Measurements from ENCODE around the gene TMEM131.
"Not testable (repeated sequence)": the region's sequence is repeated elsewhere in the genome, so short reads cannot be mapped to it uniquely, and the experiment has no call there.

Gene TMEM131

DNA sequence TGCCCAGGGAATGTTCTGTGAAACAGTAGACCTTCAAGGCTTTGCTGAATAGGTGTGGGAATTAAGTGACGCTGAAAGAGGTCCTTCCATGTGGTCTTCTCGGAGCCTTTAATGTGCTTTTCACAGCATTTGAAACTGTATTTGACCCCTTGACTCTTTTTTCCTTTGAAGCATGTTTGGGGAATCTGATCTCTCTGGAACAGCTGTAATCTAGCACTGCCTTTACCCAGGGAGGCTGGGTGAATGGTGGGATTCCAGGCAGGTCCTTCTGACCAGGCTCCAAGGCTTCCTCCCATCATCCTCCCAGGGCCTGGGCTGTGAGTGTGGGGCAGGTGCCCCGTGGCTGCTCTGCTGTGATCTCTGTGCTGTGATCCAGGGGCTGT, 278.1 kb downstream of the TMEM131 start:
- no peak for DNase-seq

- DNase-seq = no peak
Measured at GRCh38 chr2:97716695-97717612, 278.8 kb downstream of the TMEM131 start.

DNA sequence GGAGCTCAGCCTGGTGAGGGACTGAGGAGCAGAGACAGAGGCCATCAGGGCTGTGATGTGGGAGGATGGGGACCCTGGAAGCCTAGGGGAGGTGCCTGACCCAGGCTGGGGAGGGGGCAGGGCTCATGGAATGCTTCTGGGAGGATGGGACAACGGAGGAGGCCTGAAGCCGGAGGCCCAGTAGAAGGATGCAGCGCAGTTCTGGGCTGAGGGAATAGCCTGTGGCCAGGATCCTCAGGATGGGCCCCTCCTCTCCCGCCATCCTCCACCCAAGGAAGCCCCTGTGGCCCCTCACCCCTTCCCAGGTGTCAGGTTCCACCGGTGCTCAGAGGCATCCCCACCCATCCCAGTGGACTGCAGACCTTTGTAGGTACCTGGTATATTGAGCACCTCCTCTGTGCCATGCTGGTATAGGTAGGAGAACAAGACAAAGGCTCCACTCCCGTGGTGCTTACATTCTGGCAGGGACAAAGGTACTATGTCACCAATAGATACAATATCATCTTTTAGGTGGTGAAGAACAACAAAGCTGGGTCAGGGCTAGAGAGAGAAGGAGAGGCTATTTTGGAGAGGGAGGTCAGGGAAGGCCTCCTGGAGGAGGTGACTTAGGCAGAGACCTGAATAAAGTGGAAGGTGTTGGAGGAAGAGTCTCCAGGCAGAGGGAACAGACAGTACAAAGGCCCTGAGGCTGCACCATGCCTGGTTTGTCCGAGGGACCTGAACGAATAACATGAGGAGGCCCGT, 279.6 kb downstream of the TMEM131 start:
- DNase-seq = no peak

DNA sequence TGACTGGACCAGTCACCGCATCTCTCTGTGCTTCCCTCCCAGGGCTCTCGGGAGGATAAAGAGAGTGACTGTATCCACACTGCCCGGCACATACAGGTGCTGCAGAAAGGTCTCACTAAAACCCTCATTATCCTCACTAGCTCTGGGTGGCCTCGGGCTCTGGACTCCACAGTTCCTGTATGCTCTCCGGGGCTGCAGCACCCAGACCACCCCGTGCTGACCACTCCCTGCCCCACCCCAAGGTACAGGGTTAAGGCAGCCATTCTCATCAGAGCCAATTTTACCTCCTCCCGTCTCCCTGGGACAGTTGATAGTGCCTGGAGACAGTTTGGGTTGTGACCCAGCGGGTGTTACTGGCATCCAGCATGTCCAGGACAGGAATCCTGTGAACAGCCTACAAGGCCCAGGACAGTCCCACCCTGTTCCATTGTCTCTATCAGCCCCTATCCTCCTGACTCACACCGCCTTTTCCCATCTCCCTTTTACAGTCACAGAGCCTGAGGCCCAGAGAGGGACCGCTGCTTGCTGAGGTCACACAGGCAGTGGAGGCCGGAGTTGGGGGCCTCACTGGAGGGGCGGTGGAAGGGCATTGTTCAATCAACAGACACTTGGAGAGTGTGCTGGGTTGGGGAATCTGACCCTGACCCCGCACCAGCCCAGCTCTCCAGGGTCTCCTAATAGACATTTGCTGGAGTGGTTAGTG, 280.6 kb downstream of the TMEM131 start:
- DNase-seq = no peak

DNA sequence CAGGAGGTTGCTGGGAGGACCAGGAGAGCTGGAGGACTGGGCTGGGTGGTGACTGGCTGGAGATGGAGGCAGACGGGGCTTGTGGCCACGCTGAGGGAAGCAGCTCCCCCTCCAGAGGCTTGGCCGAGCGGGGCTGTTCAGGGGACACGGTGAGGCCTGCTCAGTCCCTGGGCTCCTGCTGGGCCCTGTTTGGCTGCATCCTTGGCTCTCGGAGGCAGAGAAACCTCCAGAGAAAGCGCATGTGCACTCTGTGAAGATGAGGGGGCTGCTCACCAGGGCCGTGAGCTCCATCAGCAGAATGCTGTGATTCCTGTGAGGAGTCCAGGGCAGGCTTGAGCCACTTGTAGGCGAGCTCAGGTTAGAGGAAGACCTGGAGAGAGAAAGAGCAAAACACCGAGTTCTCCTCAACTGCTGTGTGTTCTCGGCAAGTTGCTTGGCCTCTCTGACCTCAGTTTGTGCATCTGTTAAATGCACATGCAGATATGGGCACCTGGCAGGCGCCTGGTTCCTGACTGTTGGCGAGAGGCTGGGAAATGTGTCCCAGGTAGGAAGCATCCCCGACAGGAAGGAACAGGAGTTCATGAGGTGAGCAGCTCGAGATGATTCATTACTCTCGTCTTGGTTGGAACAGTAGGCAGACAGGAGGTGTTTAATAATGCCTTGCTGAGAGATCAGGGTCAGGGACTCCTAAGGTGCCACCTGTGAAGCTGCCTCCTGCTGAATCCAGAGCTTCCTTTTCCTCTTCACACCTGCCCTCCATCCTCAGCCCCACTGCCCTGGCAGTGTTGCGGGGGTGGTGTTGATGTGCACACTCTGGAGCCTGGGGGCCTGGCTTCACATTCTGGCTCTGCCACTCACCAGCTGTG, 281.4 kb downstream of the TMEM131 start:
- DNase-seq = no peak

DNA sequence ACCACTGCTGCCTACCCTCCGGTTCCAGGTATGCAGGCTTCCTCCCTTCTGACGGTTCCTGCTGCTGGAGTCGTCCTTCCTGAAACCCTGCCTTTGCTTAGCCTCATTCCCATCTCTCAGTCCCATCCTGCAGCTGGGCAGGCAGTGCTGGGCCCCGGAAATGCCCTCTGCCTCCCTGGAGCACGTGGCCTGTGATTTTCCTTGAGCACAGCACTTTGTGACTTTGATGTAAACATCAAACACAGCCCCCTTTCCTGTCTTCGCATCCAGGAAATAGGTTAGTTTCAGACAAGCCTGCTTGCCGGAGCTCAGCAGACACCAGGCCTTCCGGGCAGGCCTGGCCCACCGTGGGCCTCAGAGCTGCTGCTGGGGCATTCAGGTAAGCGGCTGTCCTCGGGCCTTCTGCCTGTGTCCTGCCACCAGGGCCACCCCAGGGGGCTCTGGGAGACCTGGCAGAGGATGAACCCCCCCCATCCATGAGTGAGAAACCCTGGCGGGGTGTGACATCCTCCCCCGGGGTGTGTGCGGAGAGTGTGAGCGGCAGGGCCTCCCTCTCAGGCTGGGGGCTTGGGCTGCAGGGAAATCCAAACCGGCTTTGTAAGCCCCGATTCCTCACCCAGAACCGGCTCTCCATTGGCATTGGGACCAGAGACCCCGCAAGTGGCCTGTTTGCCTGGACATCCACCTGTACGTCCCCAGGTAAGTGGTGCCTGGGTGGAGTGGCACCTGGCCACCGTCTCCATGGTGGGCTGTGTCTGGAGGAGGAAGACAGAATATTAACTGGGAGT, 282.3 kb downstream of the TMEM131 start, which contains the start of gene ZAP70:
ZAP70 (plus strand) TSS at position 281 of the 788 bp plus-strand sequence. CDS start 10,461 bp downstream, outside the sequence.
- DNase-seq = no peak

- no peak for DNase-seq
Measured at GRCh38 chr2:97712693-97713295, 283.0 kb downstream of the TMEM131 start.

- not testable (repeated sequence) for DNase-seq
Measured at GRCh38 chr2:97712175-97712574, 283.6 kb downstream of the TMEM131 start.

DNA sequence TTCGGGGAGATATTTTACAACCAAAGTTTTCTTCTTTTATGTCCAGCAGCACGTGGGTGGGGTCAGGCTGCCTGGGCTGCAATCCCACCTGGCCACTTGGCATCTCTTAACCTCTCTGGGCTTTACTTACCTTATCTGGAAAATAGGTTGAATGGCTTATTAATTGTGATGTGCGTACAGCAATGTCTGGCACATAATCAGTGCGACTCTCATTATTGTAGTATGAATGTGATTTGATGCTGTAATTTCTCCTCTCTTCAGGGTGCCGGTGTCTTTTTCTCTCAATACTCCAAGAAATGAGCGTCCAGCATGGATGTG, 284.4 kb downstream of the TMEM131 start:
- DNase-seq = no peak

- DNase-seq = no peak
Measured at GRCh38 chr2:97708608-97709007, 287.1 kb downstream of the TMEM131 start.

- DNase-seq = no peak
Measured at GRCh38 chr2:97708048-97708380, 287.7 kb downstream of the TMEM131 start.

- DNase-seq = no peak
Measured at GRCh38 chr2:97707362-97708047, 288.2 kb downstream of the TMEM131 start.

GRCh38 chr2:97706708-97707345, 288.9 kb downstream of the TMEM131 start:
- DNase-seq = no peak

All from NCI-H2029 (cell line).